IMR-90 (cell line): ENCODE data around the gene KLHL41. TPM values are rescaled to one million over a fixed set of nuclear protein-coding genes. Genes with fewer than 3 reads are reported as not detected.

Source experiments
- ATAC-seq: fragments of 200-7000 bp; cut with Tn5 transposase; 2 replicates; pipeline ENCODE4 v1.9.1; 2020; ENCODE audit warnings: low read depth, mild to moderate bottlenecking, moderate library complexity
- BruUV-seq: library from RNA; stranded (reverse); fragments of 400-500 nt; replicated peaks from 2 replicates; lab custom pipeline; 2021; lab: Mats Ljungman, UMichigan
- CTCF ChIA-PET: fragments of 300-600 bp; formaldehyde crosslinking; extraction: SDS; loops from one replicate; lab custom pipeline; 2021; ENCODE audit warnings: antibody characterized with exemption; lab: Yijun Ruan, JAX
- POLR2A ChIA-PET: fragments of 300-600 bp; sonication (Branson Sonifier 250); formaldehyde crosslinking; loops from one replicate; lab custom pipeline; 2022; ENCODE audit warnings: antibody characterized with exemption; ENCODE audit not compliant: unreplicated experiment; lab: Charles Lee
- DNase-seq: peaks from one replicate; pipeline ENCODE4 v3.0.0; 2013
- H2AFZ ChIP-seq: replicated peaks from 2 replicates; pipeline ENCODE3; 2013; ENCODE audit warnings: low read length, mild to moderate bottlenecking; ENCODE audit not compliant: poor library complexity
- H2AK5ac ChIP-seq: 2 replicates; pipeline ENCODE4 v1.6.1; 2013; ENCODE audit warnings: low read depth, low read length, inconsistent platforms
- H2AK9ac ChIP-seq: replicated peaks from 2 replicates; pipeline ENCODE3; 2013; ENCODE audit warnings: mild to moderate bottlenecking, low read depth, low read length, moderate library complexity; ENCODE audit not compliant: poor library complexity
- H2BK120ac ChIP-seq: 2 replicates; pipeline ENCODE4 v1.6.1; 2013; ENCODE audit warnings: low read depth, low read length, inconsistent platforms
- H2BK15ac ChIP-seq: 3 replicates; pipeline ENCODE4 v1.6.1; 2013; ENCODE audit warnings: low read depth, low read length, inconsistent platforms
- H2BK20ac ChIP-seq: 2 replicates; pipeline ENCODE4 v1.6.1; 2013; ENCODE audit warnings: low read depth, mild to moderate bottlenecking, inconsistent platforms, low read length, moderate library complexity
- H2BK5ac ChIP-seq: 2 replicates; pipeline ENCODE4 v1.6.1; 2013; ENCODE audit warnings: mild to moderate bottlenecking, low read depth, low read length, inconsistent platforms; ENCODE audit not compliant: poor library complexity, severe bottlenecking
- H3K14ac ChIP-seq: replicated peaks from 2 replicates; pipeline ENCODE4 v1.6.1; 2013; ENCODE audit warnings: low read depth, low read length, inconsistent platforms
- H3K18ac ChIP-seq: 2 replicates; pipeline ENCODE4 v1.6.1; 2013; ENCODE audit warnings: low read depth, low read length, control low read depth
- H3K23ac ChIP-seq: 2 replicates; pipeline ENCODE4 v1.6.1; 2013; ENCODE audit warnings: low read depth, low read length, inconsistent platforms
- H3K27ac ChIP-seq: 2 replicates; pipeline ENCODE4 v1.5.1; 2013; ENCODE audit warnings: mild to moderate bottlenecking, control low read depth, low read length; ENCODE audit not compliant: insufficient read depth
- H3K27me3 ChIP-seq: 2 replicates; pipeline ENCODE4 v1.6.1; 2013; ENCODE audit warnings: low read length; ENCODE audit not compliant: control insufficient read depth, insufficient read depth
- H3K36me3 ChIP-seq: 2 replicates; pipeline ENCODE4 v1.6.1; 2013; ENCODE audit warnings: low read length, mixed read lengths; ENCODE audit not compliant: control insufficient read depth, insufficient read depth
- H3K4ac ChIP-seq: 2 replicates; pipeline ENCODE4 v1.6.1; 2013; ENCODE audit warnings: low read depth, low read length, inconsistent platforms
- H3K4me1 ChIP-seq: 2 replicates; pipeline ENCODE4 v1.6.1; 2013; ENCODE audit warnings: low read length, mixed read lengths; ENCODE audit not compliant: control insufficient read depth, insufficient read depth
- H3K4me2 ChIP-seq: 2 replicates; pipeline ENCODE4 v1.6.1; 2013; ENCODE audit warnings: low read depth, mild to moderate bottlenecking, control low read depth, low read length, moderate library complexity
- H3K4me3 ChIP-seq: 2 replicates; pipeline ENCODE4 v1.5.1; 2013; ENCODE audit warnings: low read depth, mild to moderate bottlenecking, control low read depth, low read length, moderate library complexity; ENCODE audit not compliant: insufficient read depth
- H3K56ac ChIP-seq: 2 replicates; pipeline ENCODE4 v1.6.1; 2013; ENCODE audit warnings: low read length, inconsistent platforms; ENCODE audit not compliant: insufficient read depth; ENCODE audit errors: extremely low read depth
- H3K79me1 ChIP-seq, 2 experiments: 2 replicates each; pipeline ENCODE4 v1.6.1; 2013; ENCODE audit warnings: low read length in 2 of 2, inconsistent platforms in 1 of 2, low read depth in 1 of 2
- H3K9ac ChIP-seq: 2 replicates; pipeline ENCODE4 v1.6.1; 2013; ENCODE audit warnings: low read depth, low read length, control low read depth
- H3K9me1 ChIP-seq: 2 replicates; pipeline ENCODE4 v1.6.1; 2013; ENCODE audit warnings: low read length, inconsistent platforms; ENCODE audit not compliant: insufficient read depth
- H3K9me3 ChIP-seq: 2 replicates; pipeline ENCODE4 v1.6.1; 2013; ENCODE audit warnings: low read length; ENCODE audit not compliant: control insufficient read depth, insufficient read depth
- H4K20me1 ChIP-seq: 2 replicates; pipeline ENCODE4 v1.6.1; 2013; ENCODE audit warnings: low read length, inconsistent platforms; ENCODE audit not compliant: insufficient read depth
- H4K5ac ChIP-seq: 2 replicates; pipeline ENCODE4 v1.6.1; 2013; ENCODE audit warnings: mild to moderate bottlenecking, low read depth, low read length, control low read depth
- H4K8ac ChIP-seq, 2 experiments: 2 replicates each; pipeline ENCODE4 v1.6.1; 2013; ENCODE audit warnings: low read depth in 2 of 2, low read length in 2 of 2, control low read depth in 1 of 2, inconsistent platforms in 1 of 2
- H4K91ac ChIP-seq: 2 replicates; pipeline ENCODE4 v1.6.1; 2013; ENCODE audit warnings: low read depth, low read length, inconsistent platforms; ENCODE audit not compliant: insufficient read depth
- BHLHE40 ChIP-seq: fragments of 150-350 bp; IDR thresholded peaks from 2 replicates; pipeline ENCODE4 v1.6.1; 2016; ENCODE audit warnings: mild to moderate bottlenecking, low read depth, low read length
- CEBPB ChIP-seq: IDR thresholded peaks from 2 replicates; pipeline ENCODE4 v1.6.1; 2012; ENCODE audit warnings: low read depth, low read length, improper control_type of control experiment
- CHD1 ChIP-seq: IDR thresholded peaks from 2 replicates; pipeline ENCODE4 v1.6.1; 2012; ENCODE audit warnings: low read depth, low read length, improper control_type of control experiment
- FOS ChIP-seq: fragments of 150-350 bp; IDR thresholded peaks from 2 replicates; pipeline ENCODE4 v1.6.1; 2016; ENCODE audit warnings: low read depth, low read length
- MAFK ChIP-seq: IDR thresholded peaks from 2 replicates; pipeline ENCODE4 v1.6.1; 2012; ENCODE audit warnings: low read depth, low read length, improper control_type of control experiment
- MAZ ChIP-seq: IDR thresholded peaks from 2 replicates; pipeline ENCODE4 v1.6.1; 2012; ENCODE audit warnings: low read depth, mild to moderate bottlenecking, low read length, improper control_type of control experiment, moderate library complexity, borderline replicate concordance
- MXI1 ChIP-seq: IDR thresholded peaks from 2 replicates; pipeline ENCODE4 v1.6.1; 2012; ENCODE audit warnings: low read depth, mild to moderate bottlenecking, low read length, moderate library complexity, borderline replicate concordance
- NFE2L2 ChIP-seq: fragments of 150-350 bp; IDR thresholded peaks from 2 replicates; pipeline ENCODE4 v1.6.1; 2016; ENCODE audit warnings: low read depth, mild to moderate bottlenecking, low read length
- POLR2A ChIP-seq: IDR thresholded peaks from 2 replicates; pipeline ENCODE4 v1.6.1; 2012; ENCODE audit warnings: mild to moderate bottlenecking, low read depth, low read length
- RAD21 ChIP-seq: IDR thresholded peaks from 2 replicates; pipeline ENCODE4 v1.6.1; 2012; ENCODE audit warnings: low read length, improper control_type of control experiment
- RCOR1 ChIP-seq: IDR thresholded peaks from 2 replicates; pipeline ENCODE4 v1.6.1; 2012; ENCODE audit warnings: mild to moderate bottlenecking, low read length, improper control_type of control experiment; ENCODE audit not compliant: insufficient replicate concordance
- RFX5 ChIP-seq: IDR thresholded peaks from 2 replicates; pipeline ENCODE4 v1.8.0; 2012; ENCODE audit warnings: low read depth, mild to moderate bottlenecking, low read length, moderate library complexity
- SMC3 ChIP-seq: fragments of 150-350 bp; IDR thresholded peaks from 2 replicates; pipeline ENCODE4 v1.6.1; 2016; ENCODE audit warnings: low read depth, mild to moderate bottlenecking, antibody characterized with exemption, low read length, moderate library complexity
- USF2 ChIP-seq: fragments of 150-350 bp; IDR thresholded peaks from 2 replicates; pipeline ENCODE4 v1.6.1; 2017; ENCODE audit warnings: mild to moderate bottlenecking, antibody characterized with exemption, low read length, low read depth
- WGBS, 2 experiments: methylation state at CpG; one replicate each; pipeline versions ENCODE4 v1.1.5 to v1.1.7; 2013; ENCODE audit warnings: missing lambda C conversion rate in 2 of 2; ENCODE audit not compliant: insufficient read length in 1 of 2; ENCODE audit errors: extremely low coverage in 2 of 2; 5-methylcytosine and 5-hydroxymethylcytosine counted together
- dilution Hi-C: fragments of 300-500 bp; cut with HindIII; formaldehyde crosslinking; loops from one replicate; pipeline ENCODE4 v1.14.3; 2018; ENCODE audit warnings: low sequenced_read_pairs; ENCODE audit not compliant: unreplicated experiment
- in situ Hi-C: fragments of 300-500 bp; cut with MboI; formaldehyde crosslinking; loops from 3 replicates; pipeline ENCODE4 v1.14.3; 2019; ENCODE audit warnings: low sequenced_read_pairs, inconsistent platforms, mixed read lengths
- intact Hi-C: fragments of 100-400 bp; cut with micrococcal nuclease; formaldehyde crosslinking; loops from 2 replicates; pipeline ENCODE4 v1.10.0; 2022
- polyA plus RNA-seq, 3 experiments: library from polyadenylated mRNA; depleted of rRNA; stranded (reverse); fragments of >200 nt; gene quantifications; 2 replicates each; pipeline ENCODE4 v1.2.3, GENCODE V29; 2012; ENCODE audit warnings: low replicate concordance in 1 of 3
- total RNA-seq: library from RNA; depleted of rRNA; stranded (reverse); fragments of >200 nt; gene quantifications from 2 replicates; pipeline ENCODE4 v1.2.3, GENCODE V29; 2012
- TF ChIP-seq, protein P1 (sequence below): conservative IDR thresholded peaks from 2 replicates; pipeline ENCODE4 v1.5.1; 2012; ENCODE audit warnings: mild to moderate bottlenecking, low read depth, low read length, improper control_type of control experiment
- TF ChIP-seq, protein P2 (sequence below): fragments of 150-350 bp; IDR thresholded peaks from 2 replicates; pipeline ENCODE4 v1.6.1; 2016; ENCODE audit warnings: low read depth, mild to moderate bottlenecking, low read length, moderate library complexity, borderline replicate concordance

Gene KLHL41
- total and polyA plus RNA-seq, 2 of the 4 experiments (the other 2 are of a cell fraction), result 0.10 to 0.18 TPM

DNA sequence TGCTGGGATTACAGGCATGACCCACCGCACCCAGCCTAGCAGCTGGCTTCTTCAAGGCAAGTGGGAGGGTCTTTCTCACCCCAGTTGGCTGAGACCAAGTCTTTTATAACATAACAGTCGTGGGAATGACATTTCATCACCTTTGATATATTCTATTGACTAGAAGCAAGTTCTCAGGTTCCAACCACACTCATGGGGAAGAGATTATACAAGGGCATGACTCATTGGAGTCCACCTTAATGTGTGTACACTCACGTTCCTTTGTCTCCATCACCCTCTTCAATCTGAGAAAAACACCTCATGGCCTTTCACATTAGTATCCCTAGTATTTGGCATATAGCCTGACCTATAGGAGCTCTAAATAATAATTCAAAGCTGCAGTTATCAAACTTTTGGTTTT lies 33.0 kb upstream of the KLHL41 start:
- POLR2A ChIA-PET, result no interaction called here
- in situ Hi-C loops, result no loop called here
- Histone ChIP-seq H3K9me1 (0 out of 2 replicates have a peak, but pooled peaks cover 8% of the 10 kb centered on the region), H4K8ac (no peak overlapping the region), H3K27me3 (no peaks in the 10 kb centered on the region), H3K9ac (no peak overlapping the region), H3K36me3 (no peaks in the 10 kb centered on the region), H3K4me3 (no peak overlapping the region), H3K4ac (no peak overlapping the region), H3K79me1 (peaks cover 0 to 14% of the 10 kb centered on the region in 2 experiments; a peak in 2 of 4 replicates), H2BK120ac (no peak overlapping the region), H2BK15ac (no peak overlapping the region), H2AK5ac (no peak overlapping the region), H3K18ac (no peak overlapping the region), H4K20me1 (no peaks in the 10 kb centered on the region), H2AK9ac (no peak overlapping the region), H3K14ac (no peak overlapping the region), H2AFZ (no peak overlapping the region), H3K4me2 (no peak overlapping the region), H2BK20ac (no peak overlapping the region), H3K4me1 (peaks cover 8% of the 10 kb centered on the region), H3K23ac (no peak overlapping the region), H2BK5ac (no peak overlapping the region), H4K91ac (no peak overlapping the region), H3K9me3 (no peaks in the 10 kb centered on the region), H4K5ac (no peak overlapping the region), H3K56ac (no peak overlapping the region), H3K27ac (no peak overlapping the region)
- WGBS, 2 experiments, result no CpG with 5 or more reads among the region's 3 CpGs
- intact Hi-C loops, result no loop called here
- BruUV-seq, result no TSS peak
- ATAC-seq (no peak), DNase-seq (peak; percentile 61)
- dilution Hi-C loops, result no loop called here
- TF ChIP-seq USF2 (no peak), FOS (no peak), RCOR1 (no peak), CEBPB (no peak), SMC3 (no peak), MAFK (no peak), CHD1 (no peak), RAD21 (no peak), POLR2A (no peak), NFE2L2 (no peak), MXI1 (no peak), MAZ (no peak), RFX5 (no peak), BHLHE40 (no peak)
- TF ChIP-seq, protein P1, sequence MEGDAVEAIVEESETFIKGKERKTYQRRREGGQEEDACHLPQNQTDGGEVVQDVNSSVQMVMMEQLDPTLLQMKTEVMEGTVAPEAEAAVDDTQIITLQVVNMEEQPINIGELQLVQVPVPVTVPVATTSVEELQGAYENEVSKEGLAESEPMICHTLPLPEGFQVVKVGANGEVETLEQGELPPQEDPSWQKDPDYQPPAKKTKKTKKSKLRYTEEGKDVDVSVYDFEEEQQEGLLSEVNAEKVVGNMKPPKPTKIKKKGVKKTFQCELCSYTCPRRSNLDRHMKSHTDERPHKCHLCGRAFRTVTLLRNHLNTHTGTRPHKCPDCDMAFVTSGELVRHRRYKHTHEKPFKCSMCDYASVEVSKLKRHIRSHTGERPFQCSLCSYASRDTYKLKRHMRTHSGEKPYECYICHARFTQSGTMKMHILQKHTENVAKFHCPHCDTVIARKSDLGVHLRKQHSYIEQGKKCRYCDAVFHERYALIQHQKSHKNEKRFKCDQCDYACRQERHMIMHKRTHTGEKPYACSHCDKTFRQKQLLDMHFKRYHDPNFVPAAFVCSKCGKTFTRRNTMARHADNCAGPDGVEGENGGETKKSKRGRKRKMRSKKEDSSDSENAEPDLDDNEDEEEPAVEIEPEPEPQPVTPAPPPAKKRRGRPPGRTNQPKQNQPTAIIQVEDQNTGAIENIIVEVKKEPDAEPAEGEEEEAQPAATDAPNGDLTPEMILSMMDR, result no peak
- TF ChIP-seq, protein P2, sequence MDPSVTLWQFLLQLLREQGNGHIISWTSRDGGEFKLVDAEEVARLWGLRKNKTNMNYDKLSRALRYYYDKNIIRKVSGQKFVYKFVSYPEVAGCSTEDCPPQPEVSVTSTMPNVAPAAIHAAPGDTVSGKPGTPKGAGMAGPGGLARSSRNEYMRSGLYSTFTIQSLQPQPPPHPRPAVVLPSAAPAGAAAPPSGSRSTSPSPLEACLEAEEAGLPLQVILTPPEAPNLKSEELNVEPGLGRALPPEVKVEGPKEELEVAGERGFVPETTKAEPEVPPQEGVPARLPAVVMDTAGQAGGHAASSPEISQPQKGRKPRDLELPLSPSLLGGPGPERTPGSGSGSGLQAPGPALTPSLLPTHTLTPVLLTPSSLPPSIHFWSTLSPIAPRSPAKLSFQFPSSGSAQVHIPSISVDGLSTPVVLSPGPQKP, result no peak
- CTCF ChIA-PET, result interaction anchor here (0.5 kb wide), 1 partner anchor 39 kb away, joined by 3 read pairs; no protein-coding TSS in a partner anchor
